Activated CD4-positive, CD25-positive, alpha-beta regulatory T cell (primary cell): ENCODE results near the gene RELL2.
A peak's percentile ranks its signal among the peaks of the same experiment; 100 is the strongest.

Experiments
- DNase-seq, 4 experiments: peaks; one replicate each; lab custom pipeline; 2025; lab: John Stamatoyannopoulos, UW

Gene RELL2

DNA sequence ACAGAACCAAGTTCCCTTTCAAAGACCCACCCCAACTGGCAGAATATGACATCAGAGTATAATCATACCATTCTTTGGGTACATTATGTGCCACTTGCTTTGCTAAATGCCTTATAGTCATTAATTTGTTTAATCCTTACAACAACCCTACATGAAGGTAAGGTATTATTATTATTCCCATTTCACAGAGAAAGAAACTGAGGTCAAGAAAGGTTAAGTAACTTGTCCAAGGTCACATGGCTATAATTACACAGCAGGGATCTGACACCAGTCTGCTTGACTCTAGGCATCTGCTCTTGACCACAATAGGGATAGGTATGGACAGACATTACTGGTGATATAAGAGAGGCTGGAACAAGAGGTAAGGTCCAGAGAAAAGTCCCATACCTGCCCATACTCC, 13.2 kb downstream of the RELL2 start:
- DNase-seq: no peak

DNA sequence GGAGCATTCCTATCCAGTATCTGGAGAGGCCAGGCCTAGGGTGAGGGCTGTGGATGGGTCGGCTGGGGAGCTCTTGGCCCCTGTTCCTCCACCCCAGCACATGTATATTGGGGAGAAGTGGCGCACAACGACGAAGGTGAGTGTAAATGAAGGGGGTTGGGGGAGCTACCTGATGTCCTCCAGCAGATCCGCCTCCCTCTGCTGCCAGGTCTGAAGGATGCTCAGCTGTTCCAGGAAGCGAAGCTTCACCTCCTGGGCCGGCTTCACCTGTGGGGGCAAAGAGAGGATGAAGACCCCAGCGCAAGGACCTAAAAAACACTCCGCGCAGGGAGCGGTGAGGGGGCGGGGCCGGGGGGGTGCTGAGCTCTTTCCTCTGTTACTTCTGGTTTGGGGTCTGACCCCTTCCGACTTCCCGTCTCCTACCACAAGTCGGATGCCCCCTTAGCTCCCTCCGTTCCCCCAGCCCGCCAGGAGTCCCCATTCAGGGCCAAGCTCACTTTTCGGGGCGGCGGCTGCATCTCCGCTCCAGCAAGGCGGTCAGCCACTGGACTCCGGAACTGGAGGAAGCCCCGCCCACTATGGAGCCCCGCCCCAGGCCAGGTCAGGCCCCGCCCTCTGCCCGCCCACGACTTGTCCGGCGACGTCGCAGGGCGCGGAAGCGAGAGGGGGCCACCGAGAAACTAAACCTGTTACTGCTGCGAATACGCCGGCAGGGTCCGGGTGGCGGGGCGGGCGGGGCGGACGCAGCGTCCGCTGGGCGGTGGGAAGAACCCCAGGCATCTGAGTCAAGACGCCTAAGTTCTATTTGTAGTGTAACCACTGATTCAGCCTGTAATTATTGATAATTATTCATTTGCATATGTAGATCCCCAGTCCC, 14.3 kb downstream of the RELL2 start, which contains the start of gene FCHSD1:
Gene FCHSD1 (minus strand): TSS at position 568 of the 877 bp plus-strand sequence. CDS start 50 bp downstream, at position 518.
- DNase-seq: peak; percentile 60 to 69 (median 66)

DNA sequence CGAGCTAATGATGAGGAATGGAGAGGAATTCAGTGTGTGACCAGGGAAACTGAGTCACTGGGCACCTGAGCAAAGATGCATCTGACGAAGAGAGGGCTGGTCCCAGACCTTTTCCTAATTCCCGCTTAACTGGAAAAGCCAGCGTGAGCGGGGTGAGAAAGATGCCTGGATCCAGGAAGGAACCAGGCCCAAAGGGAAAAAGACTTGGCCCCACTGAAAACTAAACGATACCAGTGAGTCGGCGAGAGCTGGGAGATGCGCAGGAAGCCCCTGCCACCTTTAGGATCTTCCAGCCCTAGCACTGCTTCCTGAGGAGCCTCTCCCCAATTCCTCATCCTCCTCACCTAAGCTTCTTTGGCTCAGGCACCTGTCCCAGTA, 14.9 kb downstream of the RELL2 start:
- DNase-seq: no peak

DNA sequence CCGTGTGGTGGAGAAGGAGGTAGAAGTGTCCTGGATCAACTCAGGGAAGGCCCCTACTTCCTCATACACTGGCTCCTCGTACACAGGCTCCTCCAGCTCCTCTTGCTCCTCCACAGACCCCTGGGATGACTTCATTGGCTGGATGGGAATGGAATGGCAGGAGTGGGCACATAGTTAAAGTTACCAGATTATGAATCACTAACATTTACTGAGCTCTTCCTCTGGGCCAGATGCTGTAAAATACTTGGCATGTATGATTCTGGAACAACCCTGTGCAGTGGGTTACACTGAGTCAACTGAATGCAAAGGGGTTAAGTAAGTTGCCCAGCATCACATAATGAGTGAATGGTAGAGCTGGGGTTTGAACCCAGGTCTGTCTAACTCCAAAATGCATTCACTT, 17.5 kb downstream of the RELL2 start:
- DNase-seq: no peak

DNA sequence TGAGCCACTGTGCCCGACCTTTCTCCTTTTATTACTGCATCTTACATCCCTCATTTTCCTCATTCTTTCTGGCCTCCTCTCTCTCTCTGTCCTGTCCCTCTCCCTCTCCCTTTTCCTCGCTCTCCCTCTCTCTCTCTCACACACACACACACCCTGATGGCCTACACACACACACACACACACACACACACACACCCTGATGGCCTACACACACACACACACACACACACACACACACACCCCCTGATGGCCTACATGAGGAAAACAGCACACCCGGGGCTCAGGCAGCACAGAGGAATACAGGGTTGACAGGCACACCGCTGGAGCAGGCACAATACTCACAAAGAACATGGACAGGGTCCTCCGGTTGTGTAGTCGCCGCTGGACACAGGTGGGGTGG, 18.2 kb downstream of the RELL2 start:
- no peak for DNase-seq

GRCh38 chr5:141656396-141656795, 19.6 kb downstream of the RELL2 start:
- no peak for DNase-seq

GRCh38 chr5:141657404-141657803, 20.6 kb downstream of the RELL2 start:
- DNase-seq: no peak

DNA sequence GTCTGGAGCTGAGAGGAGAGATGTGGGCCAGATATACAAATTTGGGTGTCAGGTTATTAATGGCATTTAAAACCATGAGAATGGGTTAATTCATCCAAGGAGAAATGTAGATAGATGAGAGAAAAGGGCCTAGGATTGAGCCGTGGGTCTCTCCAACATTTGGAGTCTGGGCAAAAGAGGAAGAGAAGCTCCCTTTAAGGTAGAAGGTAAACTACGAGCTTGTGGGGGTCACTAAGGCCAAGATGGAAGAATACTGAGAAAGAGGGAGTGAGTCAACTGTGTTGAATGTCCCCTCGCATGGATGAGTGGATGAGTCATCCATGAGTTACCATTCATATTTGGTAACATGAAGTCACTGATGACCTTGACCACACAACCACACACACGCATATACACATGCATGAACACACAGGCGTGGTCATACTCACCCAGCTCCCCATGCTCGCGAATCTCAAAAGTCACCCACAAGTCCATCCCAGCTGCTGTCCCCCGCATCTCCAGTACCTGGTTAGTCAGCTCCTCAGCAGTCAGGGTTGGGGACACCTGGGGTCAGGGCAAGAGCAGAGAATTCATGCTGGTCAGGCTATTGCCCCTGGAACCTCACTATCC, 21.2 kb downstream of the RELL2 start:
- DNase-seq: no peak

DNA sequence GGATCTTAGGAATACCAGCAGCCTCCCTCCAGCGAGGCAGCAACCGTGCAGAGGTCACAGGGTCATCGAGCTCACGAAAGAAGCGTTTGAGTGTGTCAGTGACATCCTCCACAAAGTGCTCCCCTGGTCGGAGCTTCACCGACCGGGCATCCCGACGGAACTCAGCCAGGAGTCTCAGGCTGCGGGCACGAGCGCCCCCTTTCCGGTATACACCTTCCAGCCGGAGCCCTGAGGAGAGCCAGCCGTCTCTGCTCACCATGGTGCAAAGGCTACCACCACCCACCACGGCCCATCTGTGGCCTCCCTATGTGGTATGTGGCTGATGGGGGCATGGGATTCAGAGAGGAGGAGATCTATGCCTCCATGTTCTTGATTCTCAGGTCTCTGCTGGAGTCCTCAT, 25.2 kb downstream of the RELL2 start:
- DNase-seq: no peak

- no peak for DNase-seq
Observed at GRCh38 chr5:141663506-141663905, 26.7 kb downstream of the RELL2 start.

DNA sequence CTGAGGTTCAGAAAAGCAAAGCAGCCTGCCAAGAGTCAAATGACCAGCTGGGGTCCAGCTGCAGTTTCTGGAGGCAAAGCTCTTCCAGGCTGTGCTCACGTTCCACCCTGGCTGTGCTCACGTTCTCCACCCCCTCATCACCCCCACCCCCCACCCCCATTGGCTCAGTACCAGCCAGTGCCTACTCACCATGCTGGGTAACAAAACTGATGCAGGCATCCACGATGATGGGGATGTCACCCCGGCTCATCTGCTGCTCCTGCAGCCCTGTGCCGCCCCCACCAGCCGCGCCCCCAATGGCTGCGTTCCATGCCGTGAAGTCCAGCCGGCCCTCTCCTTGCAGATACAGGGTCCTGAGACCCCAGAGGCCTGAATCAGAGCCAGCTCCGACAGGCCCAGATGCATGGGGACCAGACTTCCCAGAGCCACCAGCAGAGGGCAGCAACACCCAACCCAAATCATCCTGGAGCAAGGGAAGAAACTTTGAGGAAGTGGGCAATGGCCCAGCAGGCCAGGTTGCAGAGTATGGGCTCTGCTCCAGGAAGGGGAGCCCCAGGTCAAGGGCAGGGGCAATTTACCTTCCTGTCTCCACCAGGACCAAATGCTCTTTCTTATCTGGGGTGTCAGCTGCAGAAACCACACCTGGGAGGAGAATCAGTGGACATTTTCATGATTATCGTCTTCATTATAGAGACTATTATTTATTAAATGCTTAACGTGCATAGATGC, 28.1 kb downstream of the RELL2 start:
- DNase-seq: peak; percentile 36 to 58 (median 50)

DNA sequence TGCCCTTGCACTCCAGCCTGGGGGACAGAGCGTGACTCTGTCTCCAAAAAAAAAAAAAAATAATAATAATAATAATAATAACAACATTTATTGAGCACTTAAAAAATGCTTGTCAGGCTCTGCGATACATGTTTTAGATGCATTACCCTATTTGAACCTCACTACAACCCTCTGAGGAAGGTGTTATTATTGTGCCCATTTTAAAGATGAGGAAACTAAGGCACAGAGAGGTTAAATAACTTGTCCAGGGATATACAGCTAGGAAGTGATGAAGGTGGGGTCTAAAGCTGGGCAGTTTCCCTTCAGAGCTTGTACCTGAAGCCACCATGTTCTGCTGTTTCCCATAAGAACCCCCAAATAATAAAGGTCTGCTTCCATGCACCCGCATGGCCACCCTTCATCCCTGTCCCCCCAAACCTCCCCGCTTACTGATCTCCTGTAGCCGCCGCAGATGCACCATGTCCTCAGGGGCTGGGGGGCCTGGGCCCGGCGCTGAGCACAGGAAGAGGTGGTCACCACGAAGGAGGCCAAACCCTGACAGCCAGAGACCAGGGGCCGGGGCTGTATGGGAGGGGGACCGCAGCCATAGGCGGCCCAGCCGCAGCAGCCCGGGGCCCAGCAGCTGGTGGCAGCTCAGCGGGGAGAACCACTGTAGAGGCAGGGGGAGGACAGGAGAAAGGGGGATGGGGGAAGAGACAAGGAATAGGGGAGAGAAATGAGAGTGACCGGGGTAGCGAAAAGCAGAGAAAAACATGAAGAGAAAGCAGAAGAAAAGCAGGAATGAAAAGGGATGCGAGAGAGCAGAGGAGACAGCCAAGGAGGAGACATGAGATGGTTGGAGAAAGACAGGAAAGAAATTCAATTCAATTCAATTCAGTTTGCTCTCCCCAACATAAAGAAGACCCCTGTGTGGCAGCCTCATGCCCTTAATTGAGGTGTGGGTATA, 29.5 kb downstream of the RELL2 start:
- DNase-seq: no peak

DNA sequence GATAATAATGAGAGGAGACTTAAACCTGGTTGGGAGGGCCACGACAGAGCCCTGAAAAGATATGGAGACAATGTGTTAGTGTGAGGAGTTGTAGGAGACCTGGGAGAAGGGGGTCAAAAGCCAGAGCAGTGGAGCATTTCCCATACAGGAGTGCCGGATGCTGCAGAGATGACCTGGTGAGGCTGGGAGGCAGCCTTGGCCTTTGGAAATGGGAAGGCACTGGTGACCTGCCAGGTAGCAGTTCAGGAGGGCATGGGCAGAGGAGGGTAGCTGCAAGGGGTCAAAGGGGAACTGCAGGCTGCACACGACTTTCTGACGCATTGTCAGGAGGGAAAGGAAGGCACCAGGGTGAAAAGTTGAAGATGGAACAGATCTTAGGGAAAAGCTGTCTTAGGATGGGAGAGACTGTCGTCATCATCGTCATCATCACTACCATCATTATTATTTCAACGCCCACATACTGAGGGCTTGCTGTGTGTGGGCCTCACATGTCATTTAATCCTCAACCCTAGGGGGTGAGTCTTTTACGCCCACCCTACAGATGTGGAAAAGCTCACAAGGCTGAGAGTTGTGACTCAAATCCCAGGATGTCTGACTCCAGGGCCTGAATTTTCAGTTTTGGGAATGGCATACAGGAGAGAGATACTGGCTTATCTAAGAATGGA, 31.9 kb downstream of the RELL2 start:
- DNase-seq: no peak

DNA sequence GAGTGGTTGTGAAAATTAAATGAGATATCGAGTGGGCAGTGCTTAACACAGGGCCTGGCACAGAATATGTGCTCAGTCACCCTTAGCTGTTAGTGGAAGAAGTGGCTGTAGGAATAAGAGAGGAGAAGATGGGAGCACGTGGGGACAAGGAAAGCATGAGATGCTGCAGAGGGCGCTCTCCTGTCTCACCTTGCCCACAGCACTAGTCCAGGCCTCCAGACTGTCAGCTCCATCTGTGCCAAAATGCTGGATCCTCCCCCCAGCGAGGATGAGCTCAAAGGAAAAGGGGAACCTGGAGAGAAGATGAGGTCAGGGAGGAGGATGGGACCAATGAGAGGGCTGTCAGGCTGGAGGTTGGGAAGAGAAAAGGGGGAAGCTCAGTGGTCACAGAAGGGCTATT, 32.7 kb downstream of the RELL2 start:
- DNase-seq: no peak

GRCh38 chr5:141672071-141672840, 35.5 kb downstream of the RELL2 start:
- no peak for DNase-seq

GRCh38 chr5:141672841-141673813, 36.3 kb downstream of the RELL2 start:
- no peak for DNase-seq

DNA sequence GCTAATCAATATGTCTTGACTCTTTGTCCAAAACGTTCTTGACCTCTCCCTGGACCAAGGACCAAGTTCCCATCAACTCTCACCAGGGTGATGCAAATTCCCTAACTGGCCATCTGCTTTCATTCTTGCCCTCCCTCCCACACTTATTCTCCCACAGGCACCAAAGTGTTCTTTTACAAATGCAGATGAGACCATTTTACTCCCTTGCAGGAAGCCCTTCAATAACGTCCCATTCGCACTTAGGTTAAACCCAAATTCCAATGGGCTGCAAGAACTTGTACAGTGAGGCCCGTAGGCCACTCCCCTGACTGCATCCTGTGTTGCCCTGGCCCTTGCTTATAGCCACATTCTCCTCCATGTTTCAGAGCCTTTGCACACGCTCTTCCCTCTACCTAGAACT, 38.0 kb downstream of the RELL2 start:
- DNase-seq: no peak

GRCh38 chr5:141675672-141676071, 38.9 kb downstream of the RELL2 start:
- no peak for DNase-seq

- DNase-seq: no peak
Observed at GRCh38 chr5:141677415-141677814, 40.6 kb downstream of the RELL2 start.
